IPS DF 4.7 (cell line): ENCODE measurements around the gene HTR6.

ENCODE experiments used
- DNase-seq: peaks from one replicate; pipeline ENCODE4 v3.0.0-alpha.2; 2013; ENCODE audit warnings: low spot score; ENCODE audit errors: extremely low read depth

Gene HTR6

GRCh38 chr1:19656134-19656779 lies 8.4 kb upstream of the HTR6 start:
- DNase-seq: no peak

GRCh38 chr1:19656780-19657466 lies 7.8 kb upstream of the HTR6 start:
- no peak for DNase-seq

- DNase-seq: no peak
Observed at GRCh38 chr1:19657511-19657910, 7.2 kb upstream of the HTR6 start.

GRCh38 chr1:19658186-19658585 lies 6.5 kb upstream of the HTR6 start:
- DNase-seq: no peak

- no peak for DNase-seq
Observed at GRCh38 chr1:19661721-19662228, 2.9 kb upstream of the HTR6 start.

- DNase-seq: no peak
Observed at GRCh38 chr1:19662313-19662712, 2.4 kb upstream of the HTR6 start.

- DNase-seq: no peak
Observed at GRCh38 chr1:19665186-19665495, 466 bp downstream of the HTR6 start.

GRCh38 chr1:19665496-19666465 lies 1.1 kb downstream of the HTR6 start:
- no peak for DNase-seq

GRCh38 chr1:19668888-19669287 lies 4.2 kb downstream of the HTR6 start:
- no peak for DNase-seq

GRCh38 chr1:19670787-19671186 lies 6.1 kb downstream of the HTR6 start:
- no peak for DNase-seq

- DNase-seq: no peak
Observed at GRCh38 chr1:19672237-19672636, 7.6 kb downstream of the HTR6 start.

- DNase-seq: no peak
Observed at GRCh38 chr1:19675797-19676196, 11.1 kb downstream of the HTR6 start.

- no peak for DNase-seq
Observed at GRCh38 chr1:19676438-19676922, 11.8 kb downstream of the HTR6 start.

GRCh38 chr1:19678493-19678892 lies 13.8 kb downstream of the HTR6 start:
- DNase-seq: no peak

GRCh38 chr1:19678931-19679453 lies 14.3 kb downstream of the HTR6 start:
- DNase-seq: no peak

- DNase-seq: no peak
Observed at GRCh38 chr1:19679691-19680090, 15.0 kb downstream of the HTR6 start.

GRCh38 chr1:19680644-19681043 lies 16.0 kb downstream of the HTR6 start:
- no peak for DNase-seq

- DNase-seq: no peak
Observed at GRCh38 chr1:19682257-19682656, 17.6 kb downstream of the HTR6 start.

- no peak for DNase-seq
Observed at GRCh38 chr1:19682901-19683300, 18.2 kb downstream of the HTR6 start.

GRCh38 chr1:19683351-19683750 lies 18.7 kb downstream of the HTR6 start:
- no peak for DNase-seq

- no peak for DNase-seq
Observed at GRCh38 chr1:19684677-19685076, 20.0 kb downstream of the HTR6 start.

- no peak for DNase-seq
Observed at GRCh38 chr1:19685994-19686393, 21.3 kb downstream of the HTR6 start.
